Stimulated activated effector memory CD8-positive, alpha-beta T cell treated with anti-CD3 and anti-CD28 coated beads, Interleukin-12 subunit alpha, Interleukin-12 subunit beta, amount 100 ng/mL, for 72 hours (primary cell): Measurements from ENCODE around the gene LPA.
A peak's percentile ranks its signal among the peaks of the same experiment; 100 is the strongest.
"Not testable (repeated sequence)": the region's sequence is repeated elsewhere in the genome, so short reads cannot be mapped to it uniquely, and the experiment has no call there.

ENCODE experiments used
- ATAC-seq: fragments of 150-1000 bp; cut with Tn5 transposase; 2 replicates; pipeline ENCODE4 v1.10.0; 2021
- DNase-seq, 2 donors: peaks; one replicate each; pipeline ENCODE4 v3.0.0; 2021 to 2022; ENCODE audit warnings: low spot score in 2 of 2
- H3K27ac Mint-ChIP-seq: one replicate; pipeline ENCODE4 v1.8.0; 2022; ENCODE audit warnings: mild to moderate bottlenecking, mixed read lengths
- H3K36me3 Mint-ChIP-seq: one replicate; pipeline ENCODE4 v1.8.0; 2022; ENCODE audit warnings: mild to moderate bottlenecking, mixed read lengths
- H3K4me1 Mint-ChIP-seq: one replicate; pipeline ENCODE4 v1.8.0; 2022; ENCODE audit warnings: mixed read lengths
- H3K4me3 Mint-ChIP-seq: one replicate; pipeline ENCODE4 v1.8.0; 2022; ENCODE audit warnings: mild to moderate bottlenecking, mixed read lengths
- H3K9me3 Mint-ChIP-seq: one replicate; pipeline ENCODE4 v1.8.0; 2022; ENCODE audit warnings: mixed read lengths

LPA gene

DNA sequence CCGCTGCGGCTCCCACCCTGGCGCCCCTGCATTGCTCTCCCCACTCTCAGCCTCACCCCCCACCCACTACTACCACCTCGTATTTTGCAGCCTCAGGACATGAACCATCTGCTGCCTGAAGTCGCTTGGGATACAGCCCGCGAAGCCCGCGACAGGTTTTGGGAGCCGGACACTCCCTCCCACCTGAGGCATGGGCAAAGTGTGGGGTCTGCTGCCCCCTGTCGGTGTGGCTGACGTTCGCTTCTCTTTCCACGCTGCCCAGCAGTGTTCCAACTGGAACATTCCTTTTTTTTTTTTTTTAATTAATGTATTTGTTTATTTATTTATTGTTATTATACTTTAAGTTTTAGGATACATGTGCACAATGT is 15.3 kb upstream of the LPA start:
- DNase-seq (no peak), ATAC-seq (no peak)
- Mint-ChIP-seq H3K4me3 (no peak overlapping the region), H3K9me3 (no peaks in the 10 kb centered on the region), H3K4me1 (no peaks in the 10 kb centered on the region), H3K36me3 (no peaks in the 10 kb centered on the region), H3K27ac (no peak overlapping the region)

DNA sequence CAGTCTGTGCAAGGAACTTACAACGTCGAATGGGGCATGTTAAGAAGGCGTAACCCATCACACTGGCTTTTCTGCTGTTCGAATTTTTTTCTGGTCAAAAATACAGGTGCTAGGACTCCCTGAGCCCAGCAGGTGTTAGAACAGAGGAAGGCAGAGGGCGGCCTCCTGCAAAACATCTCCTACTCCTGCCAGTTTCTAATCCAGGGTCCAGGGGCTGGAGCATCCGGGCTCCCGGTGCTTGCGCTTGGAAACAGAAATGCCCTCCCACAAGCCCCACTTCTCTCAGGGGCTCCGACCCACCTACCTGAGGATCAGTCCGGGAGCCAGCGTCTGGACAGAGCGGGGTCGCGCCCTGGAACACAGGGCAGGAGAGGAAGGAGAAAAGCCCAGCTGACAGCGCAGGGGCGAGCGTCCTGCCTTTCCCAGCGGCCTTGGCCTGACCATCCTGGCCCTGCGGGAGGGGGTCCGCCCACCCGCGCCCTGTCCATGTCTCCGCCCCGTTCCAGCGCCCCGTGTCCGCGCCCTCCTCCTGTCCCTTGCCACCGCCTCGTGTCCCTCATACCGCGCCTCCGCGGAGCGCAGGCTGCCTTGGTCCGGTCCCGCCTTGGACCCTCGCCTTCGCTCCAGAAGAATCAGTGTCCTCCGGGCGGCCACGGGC is 14.8 kb upstream of the LPA start:
- Mint-ChIP-seq H3K4me1 (no peaks in the 10 kb centered on the region), H3K36me3 (no peaks in the 10 kb centered on the region), H3K27ac (no peak overlapping the region), H3K4me3 (no peak overlapping the region), H3K9me3 (no peaks in the 10 kb centered on the region)
- no peak for DNase-seq
- peak; percentile 34 for ATAC-seq

DNA sequence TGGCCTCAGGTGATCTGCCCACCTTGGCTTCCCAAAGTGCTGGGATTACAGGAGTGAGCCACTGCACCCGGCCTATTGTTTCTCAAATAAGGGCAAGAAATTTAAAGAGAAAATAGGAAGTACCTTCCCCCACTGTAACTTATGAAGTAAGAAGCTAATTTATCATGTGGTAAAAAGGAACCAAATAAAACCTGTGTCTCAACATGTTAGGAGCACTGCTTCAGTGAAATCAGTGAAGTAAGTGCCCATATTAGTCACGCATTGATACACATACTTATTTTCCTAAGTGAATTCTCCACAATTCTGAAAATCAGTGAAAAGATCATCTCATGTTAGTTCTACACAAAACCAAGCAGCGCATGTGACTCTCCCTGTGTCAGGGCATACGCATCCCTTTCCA is 14.2 kb upstream of the LPA start:
- peaks cover 2% of the 10 kb centered on the region for H3K9me3 Mint-ChIP-seq
- no peak for ATAC-seq
- no peak overlapping the region for H3K27ac Mint-ChIP-seq

DNA sequence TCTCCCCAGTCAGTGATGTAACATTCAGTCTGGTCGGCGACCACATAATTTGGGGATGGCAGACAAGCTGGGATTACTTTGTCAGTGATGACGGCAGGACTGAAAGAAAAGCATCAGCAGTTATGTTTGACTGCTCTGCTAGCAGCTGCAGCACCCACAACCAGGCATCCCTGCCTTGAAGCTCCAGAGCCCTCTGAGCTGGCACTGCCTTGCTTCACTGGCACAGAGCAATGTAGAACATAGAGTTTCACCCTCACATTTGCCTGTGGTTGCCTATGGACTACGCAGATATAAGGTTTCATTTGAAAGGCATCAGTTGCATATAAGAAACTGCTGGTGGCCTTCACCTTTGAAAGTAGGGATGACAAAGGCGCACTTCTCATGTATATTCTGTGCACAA is 12.3 kb upstream of the LPA start:
- H3K4me3 Mint-ChIP-seq, H3K36me3 Mint-ChIP-seq, ATAC-seq, H3K4me1 Mint-ChIP-seq, H3K27ac Mint-ChIP-seq, DNase-seq: not testable (repeated sequence)
- peaks cover 10% of the 10 kb centered on the region for H3K9me3 Mint-ChIP-seq

More for the DNA sequence above, 14.2 kb upstream of the LPA start:
- Mint-ChIP-seq H3K4me3 (no peak overlapping the region), H3K36me3 (no peaks in the 10 kb centered on the region), H3K4me1 (no peaks in the 10 kb centered on the region)
- DNase-seq: no peak

DNA sequence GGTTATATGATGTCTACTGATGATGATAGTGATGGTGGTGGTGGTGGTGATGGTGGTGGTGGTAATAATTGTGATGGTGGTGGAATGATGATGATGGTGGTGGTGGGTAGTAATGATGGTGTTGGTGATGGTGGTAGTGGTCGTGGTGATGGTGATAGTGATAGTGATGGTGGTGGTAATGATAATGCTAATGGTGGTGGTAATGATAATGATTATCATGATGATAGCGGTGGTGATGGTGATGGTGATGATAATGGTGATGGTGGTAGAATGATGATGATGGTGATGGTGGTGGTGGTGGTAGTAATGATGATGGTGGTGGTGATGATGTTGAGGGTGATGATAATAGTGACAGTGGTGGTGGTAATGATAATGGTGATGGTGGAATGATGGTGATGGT is 4.5 kb upstream of the LPA start:
- Mint-ChIP-seq H3K4me1 (no peaks in the 10 kb centered on the region), H3K9me3 (peaks cover 10% of the 10 kb centered on the region), H3K27ac (no peak overlapping the region), H3K4me3 (no peak overlapping the region), H3K36me3 (no peaks in the 10 kb centered on the region)
- no peak for ATAC-seq
- no peak for DNase-seq

DNA sequence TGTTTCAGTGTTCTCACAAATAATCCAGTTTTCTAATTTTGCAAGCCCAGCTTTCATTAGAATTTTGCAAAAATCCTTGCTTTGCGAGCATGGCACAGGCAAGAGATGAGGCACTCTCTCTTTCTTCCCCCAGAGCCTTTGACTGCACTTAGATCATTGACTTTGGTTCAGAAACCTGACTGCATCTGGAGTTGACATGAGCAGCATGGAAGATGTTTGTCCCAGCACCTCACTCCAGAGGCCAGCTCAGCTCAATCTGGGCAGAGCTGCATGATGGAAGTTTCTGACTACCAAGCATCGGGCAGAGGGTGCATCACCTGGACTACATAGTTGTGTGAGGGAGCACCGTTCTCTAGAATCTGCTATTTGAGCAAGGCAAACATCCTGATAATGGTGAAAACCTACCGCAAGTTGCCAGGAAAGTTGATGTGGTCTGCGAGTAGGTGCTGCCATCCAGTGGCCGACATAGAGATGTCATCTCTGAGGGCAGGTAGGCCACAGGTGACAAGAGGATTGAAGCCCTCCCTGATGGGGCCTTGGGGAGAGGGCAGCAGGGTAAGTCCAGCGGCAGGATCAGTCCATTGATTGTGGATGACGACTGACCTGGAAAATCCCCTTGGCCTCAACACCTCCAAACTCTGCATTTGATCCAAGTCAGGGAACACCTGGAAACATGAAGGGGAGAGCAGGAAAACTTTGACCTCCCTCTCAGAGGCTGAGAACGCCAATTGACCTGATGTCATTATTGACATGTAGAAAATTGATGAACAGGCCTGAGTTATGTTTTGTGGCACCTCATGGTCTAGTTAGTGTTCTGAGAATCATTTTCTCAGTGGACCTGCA is 3.8 kb upstream of the LPA start:
- H3K36me3 Mint-ChIP-seq: no peaks in the 10 kb centered on the region
- no peak overlapping the region for H3K27ac Mint-ChIP-seq
- DNase-seq (peak in 1 of 2 donors; percentile 55), ATAC-seq (peak; percentile 26)
- H3K9me3 Mint-ChIP-seq: peaks cover 5% of the 10 kb centered on the region
- no peaks in the 10 kb centered on the region for H3K4me1 Mint-ChIP-seq
- no peak overlapping the region for H3K4me3 Mint-ChIP-seq

DNA sequence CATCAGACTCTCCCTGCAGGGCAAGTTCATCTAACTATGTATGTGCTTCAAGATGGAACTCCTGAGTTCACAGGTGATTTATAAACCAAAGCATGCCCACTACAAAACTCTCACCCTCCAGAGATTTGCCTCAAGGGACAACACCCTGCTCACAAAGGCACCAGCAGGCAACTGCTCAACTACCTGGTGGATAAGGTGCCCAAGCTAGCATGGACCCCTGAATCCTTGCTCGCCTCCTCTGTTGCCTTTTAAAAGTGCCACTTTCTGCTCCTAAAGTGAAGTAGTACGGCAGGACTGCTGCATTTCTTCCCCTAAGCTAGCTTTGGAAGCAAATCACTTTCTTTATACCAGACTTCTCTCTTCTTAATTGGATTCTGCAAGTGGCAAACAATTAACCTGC is 1.2 kb downstream of the LPA start:
- Mint-ChIP-seq H3K4me1 (no peaks in the 10 kb centered on the region), H3K27ac (no peak overlapping the region), H3K36me3 (no peaks in the 10 kb centered on the region), H3K4me3 (no peak overlapping the region), H3K9me3 (peaks cover under 1% of the 10 kb centered on the region)
- ATAC-seq (no peak), DNase-seq (no peak)

DNA sequence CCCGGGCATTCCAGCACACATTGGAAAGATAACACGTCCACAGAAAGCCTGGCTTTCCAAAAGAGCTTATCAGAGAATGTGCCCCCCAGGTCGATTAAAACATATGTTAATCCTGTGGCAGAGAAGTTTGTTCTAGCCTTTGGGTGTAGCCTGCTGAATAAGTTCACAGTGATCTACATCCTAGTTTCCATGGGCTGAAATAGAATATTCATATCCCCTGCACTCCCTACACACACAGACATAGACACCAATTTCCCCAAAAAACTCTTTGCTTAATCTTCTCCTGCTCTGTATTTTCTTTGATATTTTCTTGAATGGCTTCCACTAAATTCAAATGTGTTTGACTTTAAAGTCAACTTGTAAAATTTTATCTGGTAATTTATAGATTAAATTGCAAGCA is 1.6 kb downstream of the LPA start:
- no peak for DNase-seq
- no peak for ATAC-seq
- no peaks in the 10 kb centered on the region for H3K4me1 Mint-ChIP-seq

DNA sequence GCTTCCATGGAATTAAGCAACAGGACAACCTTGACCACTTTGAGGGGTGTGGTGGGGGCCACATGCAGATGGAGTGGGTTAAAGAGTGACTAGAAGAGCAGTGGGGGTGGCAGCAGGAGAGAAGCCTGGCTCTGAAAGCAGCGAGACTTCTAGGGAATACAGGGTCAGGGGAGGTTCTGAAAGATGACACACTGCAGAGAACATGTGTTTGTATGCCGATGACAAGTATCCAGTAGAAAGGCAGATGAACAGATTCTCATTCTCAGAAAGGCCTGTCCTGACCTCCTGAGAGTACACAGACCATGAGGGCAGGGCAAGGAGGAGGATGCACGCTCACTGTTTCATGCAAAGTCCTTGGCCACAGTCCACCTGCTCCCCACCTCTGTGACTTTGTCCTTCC is 2.9 kb downstream of the LPA start:
- H3K4me1 Mint-ChIP-seq: no peaks in the 10 kb centered on the region
- DNase-seq (no peak), ATAC-seq (no peak)
- H3K27ac Mint-ChIP-seq: no peak overlapping the region
- H3K9me3 Mint-ChIP-seq: peaks cover 4% of the 10 kb centered on the region
- no peaks in the 10 kb centered on the region for H3K36me3 Mint-ChIP-seq
- no peak overlapping the region for H3K4me3 Mint-ChIP-seq

More for the DNA sequence above, 1.6 kb downstream of the LPA start:
- H3K27ac Mint-ChIP-seq: no peak overlapping the region
- H3K36me3 Mint-ChIP-seq: no peaks in the 10 kb centered on the region
- H3K9me3 Mint-ChIP-seq: peaks cover 4% of the 10 kb centered on the region
- H3K4me3 Mint-ChIP-seq: no peak overlapping the region

DNA sequence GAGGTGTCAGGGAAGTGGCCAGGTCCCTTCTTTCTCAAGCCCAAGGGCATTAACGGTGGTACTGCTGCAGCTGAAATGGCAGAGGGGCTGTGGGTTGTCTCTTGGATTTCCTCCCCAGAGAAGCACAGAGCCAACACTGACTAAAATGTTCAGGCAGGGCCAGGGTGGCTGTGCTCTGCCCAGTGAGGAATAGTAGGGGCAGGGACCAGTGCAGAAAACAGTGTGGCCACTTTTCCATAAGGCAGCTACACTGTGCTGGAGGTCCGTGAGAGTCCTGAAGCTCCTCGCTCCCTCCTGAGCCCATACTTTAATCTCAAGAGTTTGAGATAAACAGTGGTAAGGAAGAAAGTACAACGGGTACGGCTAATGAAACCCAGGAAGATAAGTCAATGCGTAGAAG is 4.5 kb downstream of the LPA start:
- ATAC-seq (peak; percentile 21), DNase-seq (no peak)
- Mint-ChIP-seq H3K36me3 (no peaks in the 10 kb centered on the region), H3K9me3 (peaks cover 4% of the 10 kb centered on the region), H3K4me3 (no peak overlapping the region), H3K27ac (no peak overlapping the region), H3K4me1 (no peaks in the 10 kb centered on the region)

DNA sequence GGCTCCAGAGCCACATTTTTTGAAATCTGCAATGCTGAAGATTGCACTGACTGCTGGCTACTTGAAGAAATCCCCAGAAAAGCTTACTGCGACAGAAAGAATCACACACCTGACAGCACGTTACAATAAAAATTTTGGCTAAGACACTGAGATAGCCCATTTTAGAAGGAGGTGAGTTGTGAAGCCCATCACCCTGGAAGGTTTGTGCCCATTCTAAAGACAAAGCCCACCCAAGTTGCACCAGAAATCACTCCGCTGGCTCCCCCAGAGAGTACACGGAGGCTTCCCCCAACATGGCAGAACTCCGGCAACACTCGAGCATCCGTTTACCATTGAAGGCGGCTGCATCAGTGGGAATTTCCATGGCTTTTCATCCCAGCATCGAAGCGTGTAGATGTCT is 29.4 kb downstream of the LPA start:
- no peaks in the 10 kb centered on the region for H3K9me3 Mint-ChIP-seq
- no peak overlapping the region for H3K27ac Mint-ChIP-seq
- DNase-seq (peak in 1 of 2 donors; percentile 54), ATAC-seq (peak; percentile 19)
- no peak overlapping the region for H3K4me3 Mint-ChIP-seq
- no peaks in the 10 kb centered on the region for H3K4me1 Mint-ChIP-seq
- H3K36me3 Mint-ChIP-seq: no peaks in the 10 kb centered on the region

DNA sequence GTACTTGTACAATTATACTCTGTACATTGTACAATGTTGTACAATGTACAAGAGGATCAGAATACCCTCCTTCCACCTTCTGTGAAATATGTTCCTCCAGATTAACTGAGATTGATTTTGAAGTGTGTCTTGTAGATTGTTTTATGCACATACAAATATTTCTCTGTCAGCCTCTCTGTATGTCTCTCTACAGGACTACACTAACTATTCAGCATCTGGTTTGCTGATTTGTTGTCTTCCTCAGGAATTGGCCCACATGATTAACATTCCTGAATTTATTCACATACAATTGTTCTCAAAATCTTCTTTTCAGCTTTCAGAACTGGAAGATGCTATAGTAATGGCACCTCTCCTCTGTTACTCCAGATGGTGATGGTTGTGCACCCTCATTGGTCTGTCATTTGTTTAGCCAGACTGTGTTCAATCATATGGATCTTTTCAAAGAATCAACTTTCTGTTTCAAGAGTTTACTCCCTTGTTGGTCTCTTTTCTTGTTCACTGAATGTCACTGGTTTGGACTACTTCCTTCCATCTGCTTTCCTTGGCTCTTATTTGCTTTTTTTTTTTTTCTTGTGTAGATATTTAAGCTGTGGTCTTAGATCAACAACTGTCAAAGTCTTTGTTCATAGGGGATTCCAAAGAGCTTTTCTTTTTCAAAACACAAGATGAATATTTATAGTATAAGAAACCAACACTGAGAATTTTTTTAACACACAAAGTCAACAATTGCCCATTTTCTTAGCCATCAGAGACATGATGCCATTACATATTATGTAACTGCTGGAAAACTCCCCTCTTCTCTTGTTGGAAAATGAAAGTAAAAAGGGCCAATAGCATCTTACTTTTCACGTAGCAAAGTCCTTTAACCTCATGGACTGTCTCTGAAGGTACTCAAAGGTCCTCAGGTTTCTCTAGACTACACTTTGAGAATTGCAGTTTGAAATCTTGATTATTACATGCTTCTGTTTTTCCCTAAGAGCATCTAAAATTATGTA is 67.9 kb downstream of the LPA start:
- no peak overlapping the region for H3K27ac Mint-ChIP-seq
- no peaks in the 10 kb centered on the region for H3K36me3 Mint-ChIP-seq
- no peaks in the 10 kb centered on the region for H3K4me1 Mint-ChIP-seq
- no peak for ATAC-seq
- DNase-seq: no peak
- H3K9me3 Mint-ChIP-seq: no peaks in the 10 kb centered on the region
- no peak overlapping the region for H3K4me3 Mint-ChIP-seq

DNA sequence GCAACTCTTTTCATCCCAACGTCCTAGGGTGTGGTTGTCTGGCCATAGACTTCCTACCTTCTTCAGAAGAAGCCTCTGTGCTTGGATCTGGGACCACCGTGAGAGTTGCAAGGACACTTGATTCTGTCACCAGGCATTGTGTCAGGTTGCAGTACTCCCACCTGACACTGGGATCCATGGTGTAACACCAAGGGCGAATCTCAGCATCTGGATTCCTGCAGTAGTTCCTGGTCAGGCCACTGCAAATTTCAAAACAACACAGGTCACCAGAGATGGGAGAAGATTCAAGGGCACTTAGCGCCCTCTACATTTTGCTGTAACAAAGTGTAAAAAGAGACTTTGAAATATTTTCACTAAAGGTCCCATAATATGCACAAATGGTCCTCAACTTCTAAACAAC is 68.8 kb downstream of the LPA start:
- H3K9me3 Mint-ChIP-seq, H3K27ac Mint-ChIP-seq, H3K36me3 Mint-ChIP-seq, ATAC-seq, DNase-seq, H3K4me1 Mint-ChIP-seq, H3K4me3 Mint-ChIP-seq: not testable (repeated sequence)

DNA sequence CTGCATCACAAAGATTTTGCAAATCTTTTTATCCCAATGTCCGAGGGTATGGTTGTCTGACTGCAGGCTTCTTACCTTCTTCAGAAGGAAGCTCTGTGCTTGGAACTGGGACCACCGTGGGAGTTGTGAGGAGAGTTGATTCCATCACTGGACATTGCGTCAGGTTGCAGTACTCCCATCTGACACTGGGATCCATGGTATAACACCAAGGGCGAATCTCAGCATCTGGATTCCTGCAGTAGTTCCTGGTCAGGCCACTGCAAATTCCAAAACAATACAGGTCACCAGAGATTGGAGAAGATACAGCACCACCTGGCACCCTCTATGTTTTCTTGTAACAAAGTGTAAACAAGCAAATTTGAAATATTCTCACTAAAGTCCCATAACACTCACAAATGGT is 77.7 kb downstream of the LPA start:
- H3K9me3 Mint-ChIP-seq: peaks cover 3% of the 10 kb centered on the region
- DNase-seq (no peak), ATAC-seq (no peak)
- H3K4me1 Mint-ChIP-seq: no peaks in the 10 kb centered on the region
- no peak overlapping the region for H3K4me3 Mint-ChIP-seq
- H3K27ac Mint-ChIP-seq: no peak overlapping the region
- H3K36me3 Mint-ChIP-seq: no peaks in the 10 kb centered on the region

DNA sequence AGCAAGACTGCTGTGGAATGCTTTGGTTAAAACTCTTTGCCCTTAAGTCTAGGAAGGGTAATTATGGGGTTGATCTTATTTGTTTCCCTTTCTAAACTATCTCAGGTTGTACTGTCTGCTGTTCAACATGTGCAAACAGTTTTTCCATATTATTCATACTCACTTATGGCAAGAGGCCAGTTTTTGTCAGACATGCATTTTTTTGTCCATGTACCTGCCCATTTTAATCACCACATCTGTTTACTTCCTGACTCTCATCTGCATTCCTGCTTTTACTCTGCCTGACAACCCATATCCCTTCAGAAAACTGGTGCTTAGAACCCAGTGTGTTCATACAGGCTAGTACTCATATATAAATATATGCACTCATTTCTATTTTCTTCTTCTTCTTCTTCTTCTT is 80.3 kb downstream of the LPA start:
- DNase-seq: no peak
- ATAC-seq: no peak
- Mint-ChIP-seq H3K4me1 (no peaks in the 10 kb centered on the region), H3K4me3 (no peak overlapping the region), H3K36me3 (no peaks in the 10 kb centered on the region), H3K27ac (no peak overlapping the region), H3K9me3 (peaks cover 3% of the 10 kb centered on the region)
